ENCODE data around the gene ACSS1.
A peak's percentile ranks its signal among the peaks of the same experiment; 100 is the strongest.

GRCh38 chr20:25054995-25055629 lies 2.8 kb downstream of the ACSS1 start:
- TF ChIP-seq TAF1 (IDR thresholded peaks at IDR 0.05; ENCODE audit: borderline replicate concordance, insufficient read depth, low read length) (no peak), POLR2AphosphoS5 (IDR thresholded peaks at IDR 0.05; ENCODE audit: low read depth, low read length) (no peak), SIN3A (IDR thresholded peaks at IDR 0.05; ENCODE audit: borderline replicate concordance, insufficient read depth, low read length) (no peak), FOXP2 (optimal IDR thresholded peaks at IDR 0.05; ENCODE audit: borderline replicate concordance, extremely low read depth, extremely low read length, insufficient read depth) (no peak), REST (IDR thresholded peaks at IDR 0.05; ENCODE audit: insufficient read depth in 1 of 2, low read depth in 2 of 2, low read length in 2 of 2) (peak; percentile 66 to 90; a peak in 3 of 4 replicates)

Data from PFSK-1 (cell line).